HG02885 (cell line): ENCODE results near the gene MAD2L2.

ENCODE experiments used
- ATAC-seq: cut with Tn5 transposase; IDR thresholded peaks from one replicate; pipeline ENCODE4 v1.9.1; 2021; ENCODE audit warnings: mild to moderate bottlenecking; ENCODE audit not compliant: unreplicated experiment, poor library complexity

MAD2L2 gene

GRCh38 chr1:11685210-11685752 is 4.3 kb upstream of the MAD2L2 start:
- no peak for ATAC-seq

- no peak for ATAC-seq
Measured at GRCh38 chr1:11684070-11684469, 3.1 kb upstream of the MAD2L2 start.

- no peak for ATAC-seq
Measured at GRCh38 chr1:11682799-11683198, 1.9 kb upstream of the MAD2L2 start.

GRCh38 chr1:11682287-11682771 is 1.4 kb upstream of the MAD2L2 start:
- ATAC-seq: no peak

GRCh38 chr1:11680270-11681070 is 478 bp downstream of the MAD2L2 start:
- peak; percentile 23 for ATAC-seq

- no peak for ATAC-seq
Measured at GRCh38 chr1:11678442-11678841, 2.5 kb downstream of the MAD2L2 start.

GRCh38 chr1:11676386-11677103 is 4.4 kb downstream of the MAD2L2 start:
- ATAC-seq: no peak

- no peak for ATAC-seq
Measured at GRCh38 chr1:11675325-11675724, 5.6 kb downstream of the MAD2L2 start.

- ATAC-seq: no peak
Measured at GRCh38 chr1:11674488-11674887, 6.5 kb downstream of the MAD2L2 start.

GRCh38 chr1:11673089-11673769 is 7.7 kb downstream of the MAD2L2 start:
- ATAC-seq: no peak

GRCh38 chr1:11671544-11672286 is 9.2 kb downstream of the MAD2L2 start:
- ATAC-seq: no peak

- ATAC-seq: no peak
Measured at GRCh38 chr1:11671205-11671543, 9.8 kb downstream of the MAD2L2 start.

- no peak for ATAC-seq
Measured at GRCh38 chr1:11670747-11671146, 10.2 kb downstream of the MAD2L2 start.

- ATAC-seq: no peak
Measured at GRCh38 chr1:11668516-11668915, 12.4 kb downstream of the MAD2L2 start.

GRCh38 chr1:11664336-11665065 is 16.4 kb downstream of the MAD2L2 start:
- peak; percentile 44 for ATAC-seq

GRCh38 chr1:11661103-11661502 is 19.8 kb downstream of the MAD2L2 start:
- no peak for ATAC-seq

GRCh38 chr1:11659748-11660147 is 21.2 kb downstream of the MAD2L2 start:
- no peak for ATAC-seq

- ATAC-seq: no peak
Measured at GRCh38 chr1:11658542-11658941, 22.4 kb downstream of the MAD2L2 start.

- ATAC-seq: no peak
Measured at GRCh38 chr1:11657654-11658053, 23.3 kb downstream of the MAD2L2 start.
